HEK293 (cell line): ENCODE data around the gene ZC3H12C.

Experiments
- CTCF ChIA-PET: fragments of 350-600 bp; formaldehyde crosslinking; extraction: SDS; loops from one replicate; lab custom pipeline; 2021; ENCODE audit warnings: antibody characterized with exemption; lab: Yijun Ruan, JAX
- POLR2A ChIA-PET: fragments of 300-600 bp; formaldehyde crosslinking; extraction: SDS; loops from one replicate; lab custom pipeline; 2020; ENCODE audit warnings: antibody characterized with exemption, inconsistent platforms; lab: Yijun Ruan, JAX
- H3K27ac ChIP-seq: fragments of 200-500 bp; sonication (Bioruptor generic); 2 replicates; pipeline ENCODE4 v1.5.1; 2014; ENCODE audit warnings: low read depth, low read length, control low read depth, inconsistent platforms; ENCODE audit errors: extremely low read depth
- H3K36me3 ChIP-seq, 2 experiments: fragments of 200-500 bp in 1 of 2; sonication (Bioruptor generic) in 1 of 2; 1 replicate in 1 of 2; 2 replicates in 1 of 2; pipeline ENCODE4 v1.5.1; 2014 to 2017; ENCODE audit warnings: inconsistent platforms in 2 of 2, low read length in 2 of 2; ENCODE audit not compliant: control insufficient read depth in 2 of 2, insufficient read depth in 1 of 2
- H3K4me1 ChIP-seq: fragments of 200-500 bp; sonication (Bioruptor generic); 2 replicates; pipeline ENCODE4 v1.5.1; 2014; ENCODE audit warnings: mild to moderate bottlenecking, low read length, inconsistent platforms; ENCODE audit not compliant: control insufficient read depth, insufficient read depth
- H3K4me3 ChIP-seq: 2 replicates; pipeline ENCODE4 v1.5.1; 2011; ENCODE audit warnings: low read depth, mild to moderate bottlenecking, control low read depth, low read length, moderate library complexity
- H3K9me3 ChIP-seq: fragments of 200-500 bp; sonication (Bioruptor generic); 2 replicates; pipeline ENCODE4 v1.5.1; 2014; ENCODE audit warnings: low read depth, low read length, inconsistent platforms; ENCODE audit not compliant: control insufficient read depth, insufficient read depth
- BCL11A ChIP-seq: fragments of 450-650 bp; formaldehyde crosslinking; IDR thresholded peaks from 2 replicates; pipeline ENCODE4 v1.5.1; 2016; ENCODE audit warnings: low read depth, missing biosample characterization, missing genetic modification characterization
- KLF1 ChIP-seq: fragments of 450-650 bp; formaldehyde crosslinking; IDR thresholded peaks from 2 replicates; pipeline ENCODE4 v1.5.1; 2016; ENCODE audit warnings: missing biosample characterization, missing genetic modification characterization
- PRDM1 ChIP-seq: fragments of 450-650 bp; formaldehyde crosslinking; IDR thresholded peaks from 2 replicates; pipeline ENCODE4; 2016; ENCODE audit warnings: missing biosample characterization, missing genetic modification characterization
- SP2 ChIP-seq: fragments of 450-650 bp; formaldehyde crosslinking; IDR thresholded peaks from 2 replicates; pipeline ENCODE4 v1.5.1; 2016; ENCODE audit warnings: missing biosample characterization, missing genetic modification characterization
- TCF7L2 ChIP-seq: IDR thresholded peaks from 2 replicates; pipeline ENCODE4 v1.6.1; 2011; ENCODE audit warnings: low read depth, mild to moderate bottlenecking, inconsistent platforms, low read length, moderate library complexity, borderline replicate concordance
- ZFP3 ChIP-seq: fragments of 450-650 bp; formaldehyde crosslinking; IDR thresholded peaks from 2 replicates; pipeline ENCODE4 v1.5.1; 2016; ENCODE audit warnings: low read depth, missing biosample characterization, missing genetic modification characterization
- ZNF2 ChIP-seq: fragments of 450-650 bp; formaldehyde crosslinking; IDR thresholded peaks from 2 replicates; pipeline ENCODE4 v1.5.1; 2016; ENCODE audit warnings: missing biosample characterization, missing genetic modification characterization
- ZNF202 ChIP-seq: fragments of 450-650 bp; formaldehyde crosslinking; IDR thresholded peaks from 2 replicates; pipeline ENCODE4 v1.5.1; 2016; ENCODE audit warnings: missing biosample characterization, missing genetic modification characterization, borderline replicate concordance
- ZNF24 ChIP-seq: fragments of 450-650 bp; formaldehyde crosslinking; IDR thresholded peaks from 2 replicates; pipeline ENCODE4 v1.5.1; 2016; ENCODE audit warnings: missing biosample characterization, missing genetic modification characterization
- ZNF280C ChIP-seq: fragments of 450-650 bp; formaldehyde crosslinking; IDR thresholded peaks from 2 replicates; pipeline ENCODE4 v1.5.1; 2016; ENCODE audit warnings: missing biosample characterization, missing genetic modification characterization
- ZNF426 ChIP-seq: fragments of 450-650 bp; formaldehyde crosslinking; IDR thresholded peaks from 2 replicates; pipeline ENCODE4 v1.5.1; 2017; ENCODE audit warnings: missing biosample characterization, missing genetic modification characterization, mild to moderate bottlenecking, inconsistent platforms, moderate library complexity
- ZNF544 ChIP-seq: fragments of 450-650 bp; formaldehyde crosslinking; IDR thresholded peaks from 2 replicates; pipeline ENCODE4 v1.5.0; 2017; ENCODE audit warnings: missing biosample characterization, missing genetic modification characterization
- ZNF558 ChIP-seq: fragments of 450-650 bp; formaldehyde crosslinking; IDR thresholded peaks from 2 replicates; pipeline ENCODE4 v1.5.1; 2016; ENCODE audit warnings: missing biosample characterization, missing genetic modification characterization
- ZNF560 ChIP-seq: fragments of 450-650 bp; formaldehyde crosslinking; IDR thresholded peaks from 2 replicates; pipeline ENCODE4 v1.5.1; 2017; ENCODE audit warnings: missing biosample characterization, missing genetic modification characterization, borderline replicate concordance
- ZNF561 ChIP-seq: fragments of 450-650 bp; IDR thresholded peaks from 2 replicates; pipeline ENCODE4 v1.5.1; 2018; ENCODE audit warnings: missing biosample characterization, missing genetic modification characterization, borderline replicate concordance
- ZNF596 ChIP-seq: fragments of 450-650 bp; IDR thresholded peaks from 2 replicates; pipeline ENCODE4 v1.5.0; 2018; ENCODE audit warnings: missing biosample characterization, mild to moderate bottlenecking, missing genetic modification characterization, moderate library complexity
- ZNF629 ChIP-seq: fragments of 450-650 bp; formaldehyde crosslinking; IDR thresholded peaks from 2 replicates; pipeline ENCODE4 v1.5.1; 2017; ENCODE audit warnings: missing biosample characterization, missing genetic modification characterization
- ZNF701 ChIP-seq: fragments of 450-650 bp; formaldehyde crosslinking; IDR thresholded peaks from 2 replicates; pipeline ENCODE4 v1.5.1; 2016; ENCODE audit warnings: missing biosample characterization, missing genetic modification characterization
- ZNF777 ChIP-seq: fragments of 450-650 bp; formaldehyde crosslinking; IDR thresholded peaks from 2 replicates; pipeline ENCODE4 v1.5.1; 2017; ENCODE audit warnings: missing biosample characterization, missing genetic modification characterization, borderline replicate concordance

The ZC3H12C gene

GRCh38 chr11:110088535-110089344 lies 4.5 kb upstream of the ZC3H12C start:
- CTCF ChIA-PET = interaction anchor here (0.6 to 0.7 kb wide), 2 partner anchors 36 to 111 kb away, joined by 3 to 10 read pairs; no protein-coding TSS in a partner anchor

DNA sequence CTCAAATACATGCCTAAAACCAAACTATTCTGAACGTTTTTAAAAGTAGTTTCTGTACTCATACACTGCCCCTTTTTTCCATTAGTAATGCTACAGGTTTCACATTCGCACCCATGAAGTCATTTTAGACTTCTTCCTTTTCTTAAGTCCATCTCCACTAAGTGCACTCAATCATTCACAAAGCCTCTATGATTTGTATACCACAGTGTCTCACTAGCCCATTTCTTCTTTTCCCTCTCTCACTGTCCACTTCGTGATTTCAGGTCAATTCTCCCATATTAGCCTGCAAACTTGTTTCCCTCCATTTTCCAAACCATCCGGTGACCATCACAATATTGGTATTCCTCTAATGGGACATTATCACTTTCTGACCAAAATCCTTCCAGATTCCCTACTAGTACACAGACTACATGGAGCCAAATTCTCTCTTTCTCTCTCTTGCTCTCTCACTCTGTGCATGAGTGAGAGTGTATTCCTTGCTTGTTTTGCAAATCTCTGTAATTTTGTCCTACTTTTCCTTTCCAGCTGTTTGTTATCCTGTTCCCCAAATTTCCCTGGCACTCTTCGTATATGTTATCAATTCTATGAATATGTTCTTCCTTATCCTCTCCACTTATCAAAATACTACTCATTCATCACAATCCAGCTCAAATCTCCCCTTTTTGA lies 3.4 kb upstream of the ZC3H12C start:
- TF ChIP-seq ZNF558 = no peak
- no peak for TF ChIP-seq ZNF24 (tag by site-specific recombination)
- 0 out of 2 replicates have a peak, but pooled peaks have one; percentile 27 for TF ChIP-seq PRDM1 (tag by site-specific recombination)
- TF ChIP-seq, all 188 proteins: peak for 1

More at GRCh38 chr11:110088535-110089344, 4.5 kb upstream of the ZC3H12C start:
- Histone ChIP-seq H3K4me3 (no peak overlapping the region), H3K36me3 (no peaks in the 10 kb centered on the region), H3K27ac (no peak overlapping the region), H3K4me1 (no peaks in the 10 kb centered on the region), H3K9me3 (no peaks in the 10 kb centered on the region)
- POLR2A ChIA-PET = interaction anchor here (0.7 kb wide), 1 partner anchor 9 kb away, joined by 4 read pairs; no protein-coding TSS in a partner anchor
- no peak for TF ChIP-seq ZNF629 (tag by site-specific recombination)
- no peak for TF ChIP-seq ZNF280C
- no peak for TF ChIP-seq ZNF24 (tag by site-specific recombination)
- no peak for TF ChIP-seq ZNF777
- no peak for TF ChIP-seq ZNF701 (tag by site-specific recombination)
- TF ChIP-seq ZNF560 (tag by site-specific recombination) = no peak
- no peak for TF ChIP-seq ZNF426 (tag by site-specific recombination)
- TF ChIP-seq ZNF544 (tag by site-specific recombination) = no peak
- TF ChIP-seq ZNF202 (tag by site-specific recombination) = no peak
- no peak for TF ChIP-seq BCL11A (tag by site-specific recombination)
- TF ChIP-seq ZFP3 = no peak
- no peak for TF ChIP-seq TCF7L2
- TF ChIP-seq ZNF561 (tag by site-specific recombination) = no peak
- TF ChIP-seq, all 188 proteins: peak for 0

DNA sequence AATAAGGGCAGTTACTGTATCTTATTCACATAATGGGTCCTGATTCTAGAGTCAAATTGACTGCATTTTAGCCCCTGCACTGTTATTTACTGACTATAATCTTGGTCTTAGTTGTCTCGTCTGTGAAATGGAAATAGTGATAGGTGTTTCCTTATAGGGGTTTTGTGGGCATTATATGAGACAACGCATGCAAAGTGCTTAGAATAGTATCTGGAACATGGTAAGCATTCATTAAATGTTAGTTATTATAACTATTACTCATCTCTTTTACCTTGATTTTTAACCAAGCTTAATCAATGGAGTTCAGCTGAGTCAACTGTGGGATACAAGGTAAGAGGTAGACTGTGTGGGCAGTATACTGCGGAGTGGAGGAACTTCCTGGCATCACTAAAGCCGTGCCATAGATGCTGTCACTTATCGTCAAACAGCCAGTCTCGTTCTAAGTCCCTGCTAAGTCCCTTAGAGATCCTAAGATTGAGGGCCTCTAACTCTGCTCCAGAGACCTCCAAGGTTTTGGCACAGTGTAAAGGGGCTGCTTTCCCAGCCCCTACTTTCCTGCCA lies 2.6 kb upstream of the ZC3H12C start:
- ChIA-PET POLR2A (no interaction called here), CTCF (interaction anchor here (2.1 kb wide), 1 partner anchor 13 kb away, joined by 9 read pairs; no protein-coding TSS in a partner anchor)
- Histone ChIP-seq H3K4me1 (no peaks in the 10 kb centered on the region), H3K36me3 (no peaks in the 10 kb centered on the region), H3K4me3 (no peak overlapping the region), H3K9me3 (no peaks in the 10 kb centered on the region), H3K27ac (no peak overlapping the region)
- TF ChIP-seq ZNF596 (tag by site-specific recombination) (no peak), SP2 (tag by site-specific recombination) (no peak), ZNF426 (tag by site-specific recombination) (no peak), ZNF2 (tag by site-specific recombination) (no peak), KLF1 (tag by site-specific recombination) (no peak)

More for the DNA sequence above, 3.4 kb upstream of the ZC3H12C start:
- Histone ChIP-seq H3K36me3 (no peaks in the 10 kb centered on the region), H3K4me3 (no peak overlapping the region), H3K9me3 (no peaks in the 10 kb centered on the region), H3K4me1 (no peaks in the 10 kb centered on the region), H3K27ac (no peak overlapping the region)
- ChIA-PET POLR2A (no interaction called here), CTCF (no interaction called here)
